ENCODE measurements around the gene YIPF7. TPM values are rescaled to one million over a fixed set of nuclear protein-coding genes. Genes with fewer than 3 reads are reported as not detected.

Gene YIPF7
- total and polyA plus RNA-seq, 10 of the 15 experiments (the other 5 are each of a cell fraction or from before 2014, with no cell fraction given): 0.39 TPM; not detected in 9

GRCh38 chr4:44678094-44679041, 26.9 kb upstream of the YIPF7 start, which contains the start of gene GUF1 (continued):
- TF ChIP-seq, protein P1, sequence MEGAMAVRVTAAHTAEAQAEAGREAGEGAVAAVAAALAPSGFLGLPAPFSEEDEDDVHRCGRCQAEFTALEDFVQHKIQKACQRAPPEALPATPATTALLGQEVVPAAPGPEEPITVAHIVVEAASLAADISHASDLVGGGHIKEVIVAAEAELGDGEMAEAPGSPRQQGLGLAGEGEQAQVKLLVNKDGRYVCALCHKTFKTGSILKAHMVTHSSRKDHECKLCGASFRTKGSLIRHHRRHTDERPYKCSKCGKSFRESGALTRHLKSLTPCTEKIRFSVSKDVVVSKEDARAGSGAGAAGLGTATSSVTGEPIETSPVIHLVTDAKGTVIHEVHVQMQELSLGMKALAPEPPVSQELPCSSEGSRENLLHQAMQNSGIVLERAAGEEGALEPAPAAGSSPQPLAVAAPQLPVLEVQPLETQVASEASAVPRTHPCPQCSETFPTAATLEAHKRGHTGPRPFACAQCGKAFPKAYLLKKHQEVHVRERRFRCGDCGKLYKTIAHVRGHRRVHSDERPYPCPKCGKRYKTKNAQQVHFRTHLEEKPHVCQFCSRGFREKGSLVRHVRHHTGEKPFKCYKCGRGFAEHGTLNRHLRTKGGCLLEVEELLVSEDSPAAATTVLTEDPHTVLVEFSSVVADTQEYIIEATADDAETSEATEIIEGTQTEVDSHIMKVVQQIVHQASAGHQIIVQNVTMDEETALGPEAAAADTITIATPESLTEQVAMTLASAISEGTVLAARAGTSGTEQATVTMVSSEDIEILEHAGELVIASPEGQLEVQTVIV (IDR thresholded peaks at IDR 0.05; ENCODE audit: borderline replicate concordance, partially characterized antibody): no peak
- TF ChIP-seq SMARCA5 (IDR thresholded peaks at IDR 0.05) (no peak; the same call in 1 of the 2 replicates), NRF1 (conservative IDR thresholded peaks at IDR 0.05; ENCODE audit: low read depth, low read length) (peak; percentile 41), SRF (IDR thresholded peaks at IDR 0.05; ENCODE audit: low read depth in 2 of 2, low read length in 2 of 2) (peak in 1 of 2 experiments; percentile 59; a peak in 1 of 4 replicates), SIX5 (IDR thresholded peaks at IDR 0.05; ENCODE audit: low read depth, low read length, severe bottlenecking) (no peak), NBN (IDR thresholded peaks at IDR 0.05) (peak; percentile 84; the same call in 1 of the 2 replicates), HCFC1 (IDR thresholded peaks at IDR 0.05; ENCODE audit: low read length) (peak; percentile 60)
- TF ChIP-seq, protein P2, sequence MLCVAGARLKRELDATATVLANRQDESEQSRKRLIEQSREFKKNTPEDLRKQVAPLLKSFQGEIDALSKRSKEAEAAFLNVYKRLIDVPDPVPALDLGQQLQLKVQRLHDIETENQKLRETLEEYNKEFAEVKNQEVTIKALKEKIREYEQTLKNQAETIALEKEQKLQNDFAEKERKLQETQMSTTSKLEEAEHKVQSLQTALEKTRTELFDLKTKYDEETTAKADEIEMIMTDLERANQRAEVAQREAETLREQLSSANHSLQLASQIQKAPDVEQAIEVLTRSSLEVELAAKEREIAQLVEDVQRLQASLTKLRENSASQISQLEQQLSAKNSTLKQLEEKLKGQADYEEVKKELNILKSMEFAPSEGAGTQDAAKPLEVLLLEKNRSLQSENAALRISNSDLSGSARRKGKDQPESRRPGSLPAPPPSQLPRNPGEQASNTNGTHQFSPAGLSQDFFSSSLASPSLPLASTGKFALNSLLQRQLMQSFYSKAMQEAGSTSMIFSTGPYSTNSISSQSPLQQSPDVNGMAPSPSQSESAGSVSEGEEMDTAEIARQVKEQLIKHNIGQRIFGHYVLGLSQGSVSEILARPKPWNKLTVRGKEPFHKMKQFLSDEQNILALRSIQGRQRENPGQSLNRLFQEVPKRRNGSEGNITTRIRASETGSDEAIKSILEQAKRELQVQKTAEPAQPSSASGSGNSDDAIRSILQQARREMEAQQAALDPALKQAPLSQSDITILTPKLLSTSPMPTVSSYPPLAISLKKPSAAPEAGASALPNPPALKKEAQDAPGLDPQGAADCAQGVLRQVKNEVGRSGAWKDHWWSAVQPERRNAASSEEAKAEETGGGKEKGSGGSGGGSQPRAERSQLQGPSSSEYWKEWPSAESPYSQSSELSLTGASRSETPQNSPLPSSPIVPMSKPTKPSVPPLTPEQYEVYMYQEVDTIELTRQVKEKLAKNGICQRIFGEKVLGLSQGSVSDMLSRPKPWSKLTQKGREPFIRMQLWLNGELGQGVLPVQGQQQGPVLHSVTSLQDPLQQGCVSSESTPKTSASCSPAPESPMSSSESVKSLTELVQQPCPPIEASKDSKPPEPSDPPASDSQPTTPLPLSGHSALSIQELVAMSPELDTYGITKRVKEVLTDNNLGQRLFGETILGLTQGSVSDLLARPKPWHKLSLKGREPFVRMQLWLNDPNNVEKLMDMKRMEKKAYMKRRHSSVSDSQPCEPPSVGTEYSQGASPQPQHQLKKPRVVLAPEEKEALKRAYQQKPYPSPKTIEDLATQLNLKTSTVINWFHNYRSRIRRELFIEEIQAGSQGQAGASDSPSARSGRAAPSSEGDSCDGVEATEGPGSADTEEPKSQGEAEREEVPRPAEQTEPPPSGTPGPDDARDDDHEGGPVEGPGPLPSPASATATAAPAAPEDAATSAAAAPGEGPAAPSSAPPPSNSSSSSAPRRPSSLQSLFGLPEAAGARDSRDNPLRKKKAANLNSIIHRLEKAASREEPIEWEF (IDR thresholded peaks at IDR 0.05; ENCODE audit: insufficient replicate concordance, low read depth, low read length): no peak
- TF ChIP-seq, protein P3, sequence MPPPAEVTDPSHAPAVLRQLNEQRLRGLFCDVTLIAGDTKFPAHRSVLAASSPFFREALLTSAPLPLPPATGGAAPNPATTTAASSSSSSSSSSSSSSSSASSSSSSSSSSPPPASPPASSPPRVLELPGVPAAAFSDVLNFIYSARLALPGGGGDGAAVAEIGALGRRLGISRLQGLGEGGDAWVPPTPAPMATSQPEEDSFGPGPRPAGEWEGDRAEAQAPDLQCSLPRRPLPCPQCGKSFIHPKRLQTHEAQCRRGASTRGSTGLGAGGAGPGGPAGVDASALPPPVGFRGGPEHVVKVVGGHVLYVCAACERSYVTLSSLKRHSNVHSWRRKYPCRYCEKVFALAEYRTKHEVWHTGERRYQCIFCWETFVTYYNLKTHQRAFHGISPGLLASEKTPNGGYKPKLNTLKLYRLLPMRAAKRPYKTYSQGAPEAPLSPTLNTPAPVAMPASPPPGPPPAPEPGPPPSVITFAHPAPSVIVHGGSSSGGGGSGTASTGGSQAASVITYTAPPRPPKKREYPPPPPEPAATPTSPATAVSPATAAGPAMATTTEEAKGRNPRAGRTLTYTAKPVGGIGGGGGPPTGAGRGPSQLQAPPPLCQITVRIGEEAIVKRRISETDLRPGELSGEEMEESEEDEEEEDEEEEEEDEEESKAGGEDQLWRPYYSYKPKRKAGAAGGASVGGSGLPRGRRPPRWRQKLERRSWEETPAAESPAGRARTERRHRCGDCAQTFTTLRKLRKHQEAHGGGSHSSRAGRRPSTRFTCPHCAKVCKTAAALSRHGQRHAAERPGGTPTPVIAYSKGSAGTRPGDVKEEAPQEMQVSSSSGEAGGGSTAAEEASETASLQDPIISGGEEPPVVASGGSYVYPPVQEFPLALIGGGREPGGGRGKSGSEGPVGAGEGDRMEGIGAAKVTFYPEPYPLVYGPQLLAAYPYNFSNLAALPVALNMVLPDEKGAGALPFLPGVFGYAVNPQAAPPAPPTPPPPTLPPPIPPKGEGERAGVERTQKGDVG (CRISPR knock-in tag; IDR thresholded peaks at IDR 0.05): 0 out of 2 replicates have a peak, but pooled peaks have one; percentile 2
- TF ChIP-seq, protein P4, sequence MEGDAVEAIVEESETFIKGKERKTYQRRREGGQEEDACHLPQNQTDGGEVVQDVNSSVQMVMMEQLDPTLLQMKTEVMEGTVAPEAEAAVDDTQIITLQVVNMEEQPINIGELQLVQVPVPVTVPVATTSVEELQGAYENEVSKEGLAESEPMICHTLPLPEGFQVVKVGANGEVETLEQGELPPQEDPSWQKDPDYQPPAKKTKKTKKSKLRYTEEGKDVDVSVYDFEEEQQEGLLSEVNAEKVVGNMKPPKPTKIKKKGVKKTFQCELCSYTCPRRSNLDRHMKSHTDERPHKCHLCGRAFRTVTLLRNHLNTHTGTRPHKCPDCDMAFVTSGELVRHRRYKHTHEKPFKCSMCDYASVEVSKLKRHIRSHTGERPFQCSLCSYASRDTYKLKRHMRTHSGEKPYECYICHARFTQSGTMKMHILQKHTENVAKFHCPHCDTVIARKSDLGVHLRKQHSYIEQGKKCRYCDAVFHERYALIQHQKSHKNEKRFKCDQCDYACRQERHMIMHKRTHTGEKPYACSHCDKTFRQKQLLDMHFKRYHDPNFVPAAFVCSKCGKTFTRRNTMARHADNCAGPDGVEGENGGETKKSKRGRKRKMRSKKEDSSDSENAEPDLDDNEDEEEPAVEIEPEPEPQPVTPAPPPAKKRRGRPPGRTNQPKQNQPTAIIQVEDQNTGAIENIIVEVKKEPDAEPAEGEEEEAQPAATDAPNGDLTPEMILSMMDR (IDR thresholded peaks at IDR 0.05 in 2 of 3, conservative IDR thresholded peaks at IDR 0.05 in 1 of 3; ENCODE audit: control insufficient read depth in 2 of 3, extremely low read depth in 1 of 3, insufficient read depth in 1 of 3, low read depth in 3 of 3, low read length in 3 of 3): no peak
- TF ChIP-seq, protein P5, sequence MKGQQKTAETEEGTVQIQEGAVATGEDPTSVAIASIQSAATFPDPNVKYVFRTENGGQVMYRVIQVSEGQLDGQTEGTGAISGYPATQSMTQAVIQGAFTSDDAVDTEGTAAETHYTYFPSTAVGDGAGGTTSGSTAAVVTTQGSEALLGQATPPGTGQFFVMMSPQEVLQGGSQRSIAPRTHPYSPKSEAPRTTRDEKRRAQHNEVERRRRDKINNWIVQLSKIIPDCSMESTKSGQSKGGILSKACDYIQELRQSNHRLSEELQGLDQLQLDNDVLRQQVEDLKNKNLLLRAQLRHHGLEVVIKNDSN (IDR thresholded peaks at IDR 0.05; ENCODE audit: borderline replicate concordance, extremely low read length, insufficient read depth, low read depth, low read length): peak; percentile 88
